Measurements from ENCODE around the gene PLEKHG1. TPM values are rescaled to one million over a fixed set of nuclear protein-coding genes. Genes with fewer than 3 reads are reported as not detected.

PLEKHG1 gene
- total and polyA plus RNA-seq, 2 experiments from 2014 or later, result 2.3 to 8.5 TPM

DNA sequence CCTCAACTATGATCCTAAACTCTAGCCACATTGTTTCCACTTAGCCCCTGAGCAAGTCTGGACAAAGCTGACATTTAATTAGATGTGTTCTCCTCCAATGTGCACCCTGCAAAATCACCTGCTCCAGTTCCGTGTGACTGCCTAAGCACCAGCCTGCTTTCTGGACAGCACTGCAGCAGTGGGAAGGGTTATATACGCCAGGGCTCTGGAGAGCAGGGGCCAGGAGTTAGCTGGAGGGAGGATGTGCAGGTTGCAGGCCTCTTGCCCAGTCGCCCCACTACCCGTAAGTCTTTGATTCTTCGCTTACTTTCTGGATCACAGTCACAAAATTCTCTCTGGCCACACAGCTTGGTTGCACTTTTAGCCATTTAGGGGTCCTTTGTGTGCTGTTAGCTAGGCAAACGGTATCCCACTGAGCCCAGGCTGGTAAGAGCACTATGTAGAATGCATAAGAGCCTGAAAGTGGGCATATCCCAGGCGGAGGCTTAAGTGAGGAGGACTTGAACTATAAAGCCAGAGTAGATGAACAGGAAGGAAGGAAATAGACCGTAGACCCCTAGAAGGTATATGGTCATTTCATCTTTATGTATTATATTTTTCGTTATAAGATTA, 10.7 kb upstream of the PLEKHG1 start:
- DNase-seq (ENCODE audit: low read depth in 1 of 2, low spot score in 1 of 2), result no peak
- TF ChIP-seq, protein P1, sequence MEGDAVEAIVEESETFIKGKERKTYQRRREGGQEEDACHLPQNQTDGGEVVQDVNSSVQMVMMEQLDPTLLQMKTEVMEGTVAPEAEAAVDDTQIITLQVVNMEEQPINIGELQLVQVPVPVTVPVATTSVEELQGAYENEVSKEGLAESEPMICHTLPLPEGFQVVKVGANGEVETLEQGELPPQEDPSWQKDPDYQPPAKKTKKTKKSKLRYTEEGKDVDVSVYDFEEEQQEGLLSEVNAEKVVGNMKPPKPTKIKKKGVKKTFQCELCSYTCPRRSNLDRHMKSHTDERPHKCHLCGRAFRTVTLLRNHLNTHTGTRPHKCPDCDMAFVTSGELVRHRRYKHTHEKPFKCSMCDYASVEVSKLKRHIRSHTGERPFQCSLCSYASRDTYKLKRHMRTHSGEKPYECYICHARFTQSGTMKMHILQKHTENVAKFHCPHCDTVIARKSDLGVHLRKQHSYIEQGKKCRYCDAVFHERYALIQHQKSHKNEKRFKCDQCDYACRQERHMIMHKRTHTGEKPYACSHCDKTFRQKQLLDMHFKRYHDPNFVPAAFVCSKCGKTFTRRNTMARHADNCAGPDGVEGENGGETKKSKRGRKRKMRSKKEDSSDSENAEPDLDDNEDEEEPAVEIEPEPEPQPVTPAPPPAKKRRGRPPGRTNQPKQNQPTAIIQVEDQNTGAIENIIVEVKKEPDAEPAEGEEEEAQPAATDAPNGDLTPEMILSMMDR (IDR thresholded peaks at IDR 0.05; ENCODE audit: low read depth, low read length), result no peak
- H3K4me1 ChIP-seq (ENCODE audit: low read depth), result no peaks in the 10 kb centered on the region
- H3K36me3 ChIP-seq, result no peaks in the 10 kb centered on the region
- H3K4me3 ChIP-seq, result no peak overlapping the region
- H3K9me3 ChIP-seq (ENCODE audit: low read depth), result no peaks in the 10 kb centered on the region
- peaks cover 4% of the 10 kb centered on the region for H3K27me3 ChIP-seq
- no peak overlapping the region for H3K27ac ChIP-seq

DNA sequence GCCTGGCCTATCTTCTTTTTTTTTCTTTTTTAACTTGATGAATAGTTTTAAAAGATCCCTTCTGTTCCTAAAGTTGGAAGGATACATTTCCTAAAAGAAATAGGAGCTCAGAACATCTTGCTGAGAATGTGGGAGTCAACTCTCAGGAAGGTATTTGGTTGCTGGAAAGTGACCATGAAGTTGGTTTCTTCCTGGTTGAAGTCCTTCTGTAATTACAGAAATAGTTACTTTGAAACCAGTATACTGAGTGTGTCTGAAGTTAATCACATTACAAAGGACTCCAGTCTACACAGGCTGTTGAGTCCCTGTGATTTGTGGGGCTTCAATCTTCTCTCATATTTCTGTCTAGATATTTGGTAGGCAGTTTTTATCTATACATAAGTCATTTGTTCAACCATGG, 9.8 kb upstream of the PLEKHG1 start:
- TF ChIP-seq, protein P1 (IDR thresholded peaks at IDR 0.05; ENCODE audit: low read depth, low read length), result no peak

DNA sequence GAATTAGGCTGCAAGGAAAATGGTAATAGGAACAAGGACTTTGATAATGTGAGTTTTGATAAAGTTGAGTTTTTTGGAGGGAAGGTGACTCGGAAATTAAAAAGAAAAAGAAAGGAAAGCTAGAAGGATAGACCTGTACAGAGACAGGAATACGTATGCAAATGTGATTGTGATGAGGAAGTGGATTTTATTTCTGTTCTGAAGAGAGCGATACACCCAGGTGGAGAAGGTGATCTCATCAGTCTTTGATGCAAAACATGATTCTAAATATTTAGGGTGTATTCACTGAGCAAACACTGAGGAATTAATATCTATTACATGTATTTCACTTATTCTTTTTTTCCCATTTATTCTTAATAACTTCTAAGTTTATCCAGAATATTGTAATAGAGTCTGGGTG, 9.2 kb upstream of the PLEKHG1 start:
- Histone ChIP-seq H3K4me3 (no peak overlapping the region), H3K4me1 (ENCODE audit: low read depth) (no peaks in the 10 kb centered on the region), H3K36me3 (no peaks in the 10 kb centered on the region), H3K27ac (no peak overlapping the region), H3K27me3 (peaks cover 14% of the 10 kb centered on the region), H3K9me3 (ENCODE audit: low read depth) (no peaks in the 10 kb centered on the region)
- TF ChIP-seq, protein P1 (IDR thresholded peaks at IDR 0.05; ENCODE audit: low read depth, low read length), result no peak
- DNase-seq (ENCODE audit: low read depth in 1 of 2, low spot score in 1 of 2), result no peak

More for the DNA sequence above, 9.8 kb upstream of the PLEKHG1 start:
- Histone ChIP-seq H3K4me3 (no peak overlapping the region), H3K36me3 (no peaks in the 10 kb centered on the region), H3K4me1 (ENCODE audit: low read depth) (no peaks in the 10 kb centered on the region), H3K27me3 (peaks cover 8% of the 10 kb centered on the region), H3K27ac (no peak overlapping the region), H3K9me3 (ENCODE audit: low read depth) (no peaks in the 10 kb centered on the region)
- no peak for DNase-seq (ENCODE audit: low read depth in 1 of 2, low spot score in 1 of 2)

DNA sequence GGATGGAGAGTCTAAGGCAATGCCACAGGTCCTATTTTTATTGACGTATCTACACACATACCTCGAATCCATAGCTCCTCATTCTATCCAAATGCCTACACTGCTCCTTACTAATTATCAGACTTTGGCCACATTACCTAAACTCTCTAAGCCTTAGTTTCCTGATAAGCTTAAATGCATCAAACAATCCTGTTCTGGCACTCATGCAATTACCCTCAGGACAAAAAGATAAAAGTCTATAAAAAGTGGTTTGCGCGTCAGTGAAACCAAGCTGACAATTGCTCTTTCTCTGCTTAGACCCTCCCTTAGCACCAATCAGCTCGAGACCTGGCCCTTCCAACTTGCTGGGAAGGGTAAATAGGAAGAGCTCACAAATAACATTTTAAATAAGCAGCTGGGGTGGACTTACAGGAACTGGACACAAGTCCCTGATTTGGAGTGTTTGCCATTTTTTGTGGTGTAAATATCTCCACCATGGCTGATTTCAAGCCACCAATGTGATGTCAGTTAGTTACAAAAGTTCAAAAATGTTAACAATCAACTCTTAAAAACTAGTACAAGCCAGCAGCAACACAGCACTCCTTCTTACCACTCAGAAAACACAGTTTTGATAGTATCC, 7.2 kb upstream of the PLEKHG1 start:
- Histone ChIP-seq H3K36me3 (no peaks in the 10 kb centered on the region), H3K27ac (no peak overlapping the region), H3K4me3 (no peak overlapping the region), H3K9me3 (ENCODE audit: low read depth) (no peaks in the 10 kb centered on the region), H3K4me1 (ENCODE audit: low read depth) (no peaks in the 10 kb centered on the region), H3K27me3 (peaks cover 33% of the 10 kb centered on the region)
- TF ChIP-seq, protein P1 (IDR thresholded peaks at IDR 0.05; ENCODE audit: low read depth, low read length), result no peak
- no peak for DNase-seq (ENCODE audit: low read depth in 1 of 2, low spot score in 1 of 2)

DNA sequence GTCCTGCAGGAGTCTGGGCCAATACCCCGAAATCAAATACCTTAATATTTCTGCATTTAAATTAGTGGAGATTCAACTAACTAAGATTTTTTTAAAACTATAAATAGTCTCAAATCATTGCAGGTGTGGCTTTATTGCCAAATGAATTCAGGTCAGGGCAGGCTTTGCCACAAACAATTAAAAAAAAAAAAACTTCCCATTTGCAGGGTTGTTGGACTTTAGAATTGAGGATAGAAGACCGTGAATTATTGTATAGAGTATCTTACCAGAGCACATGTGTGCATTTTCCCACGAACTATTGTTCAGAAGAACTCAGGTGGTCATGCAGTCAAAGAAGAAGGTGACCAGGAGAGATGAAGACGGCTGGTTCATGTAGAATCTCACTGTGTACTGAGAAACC, 6.6 kb upstream of the PLEKHG1 start:
- no peak overlapping the region for H3K4me3 ChIP-seq
- no peaks in the 10 kb centered on the region for H3K9me3 ChIP-seq (ENCODE audit: low read depth)
- TF ChIP-seq, protein P1 (IDR thresholded peaks at IDR 0.05; ENCODE audit: low read depth, low read length), result no peak
- H3K4me1 ChIP-seq (ENCODE audit: low read depth), result no peaks in the 10 kb centered on the region
- no peaks in the 10 kb centered on the region for H3K36me3 ChIP-seq
- no peak for DNase-seq (ENCODE audit: low read depth in 1 of 2, low spot score in 1 of 2)
- peaks cover 39% of the 10 kb centered on the region for H3K27me3 ChIP-seq
- no peak overlapping the region for H3K27ac ChIP-seq

Data from cardiac muscle cell (in vitro differentiated cells and primary cell).